Measurements from ENCODE around the gene CDH13. TPM values are rescaled to one million over a fixed set of nuclear protein-coding genes. Genes with fewer than 3 reads are reported as not detected.

Gene CDH13
- total and polyA plus RNA-seq, 2 of the 8 experiments (the other 6 are each of a cell fraction or from before 2014, with no cell fraction given): 2.3 to 2.4 TPM

- H3K79me2 ChIP-seq (ENCODE audit: control insufficient read depth in 1 of 2, insufficient read depth in 2 of 2, low read length in 2 of 2): no peaks in the 10 kb centered on the region
Measured at GRCh38 chr16:83271123-83271522, 644.4 kb downstream of the CDH13 start.

More at GRCh38 chr16:83271123-83271522, 644.4 kb downstream of the CDH13 start:
- H3K18ac ChIP-seq (ENCODE audit: extremely low read depth, low read length): no peak overlapping the region
- H3K27ac ChIP-seq (ENCODE audit: low read depth, low read length): no peak overlapping the region
- H3K23me2 ChIP-seq (ENCODE audit: low read depth, low read length): no peaks in the 10 kb centered on the region
- H3K23ac ChIP-seq (ENCODE audit: insufficient read length): no peak overlapping the region
- no peak overlapping the region for H4K91ac ChIP-seq (replicated peaks; ENCODE audit: insufficient read length, low read length)
- H3K36me3 ChIP-seq (ENCODE audit: control insufficient read depth in 2 of 4, insufficient read depth in 4 of 4, low read length in 3 of 4): no peaks in the 10 kb centered on the region
- H2BK20ac ChIP-seq (ENCODE audit: low read length): no peak overlapping the region
- H3K4me1 ChIP-seq (replicated peaks in 1 of 4; ENCODE audit: control insufficient read depth in 3 of 4, insufficient read depth in 4 of 4, low read length in 3 of 4): no peaks in the 10 kb centered on the region
- no peak overlapping the region for H3K4ac ChIP-seq (replicated peaks; ENCODE audit: insufficient read length, low read depth, low read length)
- no peak for DNase-seq (ENCODE audit: low read depth in 1 of 2, low spot score in 2 of 2)
- H2BK5ac ChIP-seq (ENCODE audit: low read depth, low read length): no peak overlapping the region
- no peak overlapping the region for H4K5ac ChIP-seq (ENCODE audit: insufficient read length, low read depth, low read length)
- TF ChIP-seq RAD21 (IDR thresholded peaks at IDR 0.05 in 1 of 2, conservative IDR thresholded peaks at IDR 0.05 in 1 of 2; ENCODE audit: low read depth in 2 of 2, low read length in 2 of 2) (no peak), POU5F1 (IDR thresholded peaks at IDR 0.05; ENCODE audit: low read depth, low read length) (no peak), CHD2 (IDR thresholded peaks at IDR 0.05; ENCODE audit: low read length) (no peak), SAP30 (IDR thresholded peaks at IDR 0.05; ENCODE audit: insufficient read depth, insufficient replicate concordance, low read length) (no peak), SIN3A (conservative IDR thresholded peaks at IDR 0.05 in 1 of 2, IDR thresholded peaks at IDR 0.05 in 1 of 2; ENCODE audit: low read depth in 1 of 2, low read length in 2 of 2) (no peak), ATF2 (IDR thresholded peaks at IDR 0.05; ENCODE audit: low read length) (no peak), BACH1 (IDR thresholded peaks at IDR 0.05; ENCODE audit: low read length) (no peak)
- no peak overlapping the region for H2BK120ac ChIP-seq (replicated peaks; ENCODE audit: low read depth, low read length)
- no peaks in the 10 kb centered on the region for H3K79me1 ChIP-seq (ENCODE audit: low read depth, low read length)
- H3K56ac ChIP-seq (replicated peaks; ENCODE audit: insufficient read length, low read depth, low read length): no peak overlapping the region
- no peaks in the 10 kb centered on the region for H3K27me3 ChIP-seq (replicated peaks in 1 of 4; ENCODE audit: control insufficient read depth in 3 of 4, extremely low read depth in 1 of 4, insufficient read depth in 3 of 4, low read length in 3 of 4)
- no peak overlapping the region for H2AK5ac ChIP-seq (ENCODE audit: low read depth, low read length)
- POLR2A ChIA-PET (ENCODE audit: partially characterized antibody): no interaction called here
- H3K9ac ChIP-seq (replicated peaks in 1 of 4; ENCODE audit: extremely low read depth in 1 of 4, low read depth in 3 of 4, low read length in 3 of 4): no peak overlapping the region
- no peak for FAIRE-seq
- 73% methylated on average over 2 of the region's 2 CpGs; no CpG with 5 or more reads in 1 of the 2 experiments for WGBS, 2 experiments (ENCODE audit: extremely low coverage in 1 of 2, insufficient coverage in 1 of 2, insufficient read length in 1 of 2, insufficient replicate concordance in 2 of 2, low coverage in 1 of 2, low lambda C conversion rate in 2 of 2, missing lambda C conversion rate in 1 of 2)
- no peak overlapping the region for H3K4me2 ChIP-seq (ENCODE audit: insufficient read depth in 1 of 2, low read depth in 2 of 2, low read length in 2 of 2)
- CTCF ChIA-PET (ENCODE audit: partially characterized antibody): interaction anchor here (0.6 kb wide), 1 partner anchor 60 kb away, joined by 3 read pairs; no protein-coding TSS in a partner anchor
- H2AFZ ChIP-seq (ENCODE audit: low read length): no peak overlapping the region
- no peak overlapping the region for H3K4me3 ChIP-seq (ENCODE audit: extremely low read depth in 1 of 4, insufficient read depth in 2 of 4, low read depth in 3 of 4, low read length in 4 of 4)
- H2BK12ac ChIP-seq (ENCODE audit: low read depth, low read length): no peak overlapping the region
- H4K8ac ChIP-seq (ENCODE audit: extremely low read depth, insufficient read depth, low read length): no peak overlapping the region
- H3K9me3 ChIP-seq (ENCODE audit: insufficient read depth in 2 of 2, low read depth in 1 of 2, low read length in 1 of 2): no peaks in the 10 kb centered on the region
- H4K20me1 ChIP-seq (replicated peaks in 1 of 2; ENCODE audit: control insufficient read depth in 1 of 2, insufficient read depth in 2 of 2, low read length in 2 of 2): no peaks in the 10 kb centered on the region
- H2BK15ac ChIP-seq (ENCODE audit: low read length): no peak overlapping the region
- H3K14ac ChIP-seq (ENCODE audit: insufficient read length): no peak overlapping the region
